Suprapubic skin (tissue), 4 donors: ENCODE data around the gene BCKDHB. TPM values are rescaled to one million over a fixed set of nuclear protein-coding genes. Genes with fewer than 3 reads are reported as not detected.

Source experiments
- DNase-seq, 2 donors: peaks; one replicate each; pipeline ENCODE4 v3.0.0-alpha.2; 2019; ENCODE audit warnings: low spot score in 2 of 2
- H3K27ac ChIP-seq: fragments of 200-600 bp; sonication (generic); one replicate; pipeline ENCODE4 v1.5.1; 2019
- H3K27me3 ChIP-seq: fragments of 200-600 bp; sonication (generic); one replicate; pipeline ENCODE4 v1.5.1; 2019
- H3K36me3 ChIP-seq: fragments of 200-600 bp; sonication (generic); one replicate; pipeline ENCODE4 v1.5.1; 2019
- H3K4me1 ChIP-seq: fragments of 200-600 bp; sonication (generic); one replicate; pipeline ENCODE4 v1.5.1; 2019
- H3K4me3 ChIP-seq: fragments of 200-600 bp; sonication (generic); one replicate; pipeline ENCODE4 v1.5.1; 2019; ENCODE audit warnings: mild to moderate bottlenecking
- H3K9me3 ChIP-seq: fragments of 200-600 bp; sonication (generic); one replicate; pipeline ENCODE4 v1.5.1; 2019
- EP300 ChIP-seq: sonication (generic); formaldehyde crosslinking; IDR thresholded peaks from one replicate; pipeline ENCODE4 v1.6.1; 2017; ENCODE audit warnings: antibody characterized with exemption
- POLR2A ChIP-seq, 2 donors: fragments of 450-650 bp; IDR thresholded peaks; one replicate each; pipeline ENCODE4 v1.6.1; 2017; ENCODE audit warnings: antibody characterized with exemption in 2 of 2, mild to moderate bottlenecking in 2 of 2, moderate library complexity in 2 of 2
- POLR2AphosphoS5 ChIP-seq, 3 donors: sonication (generic); formaldehyde crosslinking; IDR thresholded peaks; one replicate each; pipeline ENCODE4 v1.6.1; 2017; ENCODE audit warnings: antibody characterized with exemption in 3 of 3
- WGBS: methylation state at CpG from one replicate; pipeline ENCODE4 v1.1.5; 2018; 5-methylcytosine and 5-hydroxymethylcytosine counted together
- total RNA-seq, 4 donors: library from RNA; depleted of rRNA; stranded (reverse); fragments of >200 nt; gene quantifications; one replicate each; pipeline ENCODE4 v1.1.0, GENCODE V29; 2016
- TF ChIP-seq, protein P1 (sequence below), 2 donors: fragments of 200-600 bp in 1 of 2; fragments of 450-650 bp in 1 of 2; sonication (generic) in 1 of 2; IDR thresholded peaks; one replicate each; pipeline ENCODE4 v1.5.1; 2016 to 2019; ENCODE audit warnings: antibody characterized with exemption in 2 of 2, mild to moderate bottlenecking in 1 of 2, moderate library complexity in 1 of 2

The BCKDHB gene
- total RNA-seq, 4 donors from 2014 or later = 10.5 to 17.2 (median 14.1) TPM

DNA sequence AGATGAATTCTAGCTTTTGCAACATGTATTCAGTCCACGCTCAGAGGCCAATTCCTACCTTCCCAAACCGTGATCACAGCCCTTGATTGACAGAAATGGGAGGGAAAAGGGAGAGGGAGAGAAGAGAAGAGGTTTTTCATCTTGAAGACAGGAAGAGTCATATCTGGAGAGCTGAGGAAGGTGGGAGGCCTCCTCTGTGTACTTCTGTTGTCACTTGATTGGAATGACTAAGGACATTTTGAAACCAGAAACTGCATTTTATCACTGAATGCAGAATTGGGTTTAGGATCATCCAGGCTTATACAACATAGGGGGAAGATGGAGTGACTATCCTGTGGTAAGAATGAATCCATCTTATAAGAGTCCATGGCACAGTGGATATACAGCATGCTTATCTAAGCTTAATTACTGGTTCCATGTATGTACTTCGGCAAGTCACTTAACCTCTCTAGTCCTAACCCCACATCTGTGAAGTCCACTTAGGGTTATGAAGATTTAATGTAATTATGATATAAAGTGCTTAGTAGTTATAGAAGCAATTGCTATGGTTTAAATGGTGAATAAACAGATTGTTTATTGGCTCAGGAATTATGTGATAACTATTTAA, 144.0 kb downstream of the BCKDHB start:
- Histone ChIP-seq H3K27ac (no peak overlapping the region), H3K4me3 (no peak overlapping the region), H3K9me3 (no peaks in the 10 kb centered on the region), H3K27me3 (no peaks in the 10 kb centered on the region), H3K4me1 (no peaks in the 10 kb centered on the region), H3K36me3 (no peaks in the 10 kb centered on the region)
- 97% methylated on average over 3 of the region's 3 CpGs for WGBS
- TF ChIP-seq, protein P1, sequence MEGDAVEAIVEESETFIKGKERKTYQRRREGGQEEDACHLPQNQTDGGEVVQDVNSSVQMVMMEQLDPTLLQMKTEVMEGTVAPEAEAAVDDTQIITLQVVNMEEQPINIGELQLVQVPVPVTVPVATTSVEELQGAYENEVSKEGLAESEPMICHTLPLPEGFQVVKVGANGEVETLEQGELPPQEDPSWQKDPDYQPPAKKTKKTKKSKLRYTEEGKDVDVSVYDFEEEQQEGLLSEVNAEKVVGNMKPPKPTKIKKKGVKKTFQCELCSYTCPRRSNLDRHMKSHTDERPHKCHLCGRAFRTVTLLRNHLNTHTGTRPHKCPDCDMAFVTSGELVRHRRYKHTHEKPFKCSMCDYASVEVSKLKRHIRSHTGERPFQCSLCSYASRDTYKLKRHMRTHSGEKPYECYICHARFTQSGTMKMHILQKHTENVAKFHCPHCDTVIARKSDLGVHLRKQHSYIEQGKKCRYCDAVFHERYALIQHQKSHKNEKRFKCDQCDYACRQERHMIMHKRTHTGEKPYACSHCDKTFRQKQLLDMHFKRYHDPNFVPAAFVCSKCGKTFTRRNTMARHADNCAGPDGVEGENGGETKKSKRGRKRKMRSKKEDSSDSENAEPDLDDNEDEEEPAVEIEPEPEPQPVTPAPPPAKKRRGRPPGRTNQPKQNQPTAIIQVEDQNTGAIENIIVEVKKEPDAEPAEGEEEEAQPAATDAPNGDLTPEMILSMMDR (IDR thresholded peaks at IDR 0.05) = no peak
- TF ChIP-seq EP300 (no peak), POLR2A (IDR thresholded peaks at IDR 0.05) (no peak), POLR2AphosphoS5 (IDR thresholded peaks at IDR 0.05) (no peak)
- DNase-seq = no peak

DNA sequence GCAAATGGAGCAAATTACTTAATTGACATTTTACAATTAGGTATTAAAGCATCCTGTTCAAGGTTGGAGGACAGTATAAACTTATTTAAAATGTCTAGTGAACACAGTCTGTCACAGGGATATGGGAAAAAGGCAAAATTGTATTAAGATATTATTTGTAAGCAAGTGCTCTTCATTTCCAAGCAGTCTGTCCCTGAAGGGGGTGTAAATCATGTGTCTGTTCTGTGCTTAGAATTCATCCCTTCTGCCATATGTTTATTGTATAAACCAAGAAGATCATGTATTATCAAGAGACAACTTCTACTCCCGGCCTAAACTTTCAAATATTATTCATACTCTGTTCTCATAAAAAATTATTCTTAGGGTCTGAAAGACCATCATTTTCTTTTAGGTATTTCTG, 144.8 kb downstream of the BCKDHB start:
- Histone ChIP-seq H3K27me3 (no peaks in the 10 kb centered on the region), H3K27ac (no peak overlapping the region), H3K36me3 (no peaks in the 10 kb centered on the region), H3K4me3 (no peak overlapping the region), H3K4me1 (no peaks in the 10 kb centered on the region), H3K9me3 (no peaks in the 10 kb centered on the region)
- WGBS = 95% methylated on average over 1 of the region's 1 CpG
- no peak for DNase-seq
- TF ChIP-seq POLR2A (IDR thresholded peaks at IDR 0.05) (no peak), POLR2AphosphoS5 (IDR thresholded peaks at IDR 0.05) (no peak), EP300 (no peak)

DNA sequence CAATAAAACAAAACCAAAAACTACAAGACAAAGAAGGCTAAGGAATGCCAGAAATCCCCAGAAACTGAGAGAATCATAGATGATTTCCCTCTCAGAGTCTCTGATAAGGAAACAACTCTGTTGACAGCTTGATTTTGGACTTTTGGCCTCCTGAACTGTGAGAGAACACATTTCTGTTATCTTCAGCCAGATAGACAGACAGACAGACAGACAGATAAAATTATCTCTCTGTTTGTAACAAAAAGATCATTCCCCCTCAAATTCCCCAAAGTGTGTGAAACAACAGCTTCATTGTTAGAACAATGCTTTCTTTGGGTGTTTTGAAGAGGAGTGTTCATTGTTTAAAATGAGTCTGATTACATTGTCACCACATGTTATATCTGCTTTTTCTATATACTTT, 148.2 kb downstream of the BCKDHB start:
- Histone ChIP-seq H3K4me3 (no peak overlapping the region), H3K4me1 (no peaks in the 10 kb centered on the region), H3K27ac (no peak overlapping the region), H3K27me3 (no peaks in the 10 kb centered on the region), H3K36me3 (no peaks in the 10 kb centered on the region), H3K9me3 (no peaks in the 10 kb centered on the region)
- DNase-seq = no peak
- TF ChIP-seq, protein P1 (IDR thresholded peaks at IDR 0.05) = no peak
- TF ChIP-seq POLR2AphosphoS5 (IDR thresholded peaks at IDR 0.05) (no peak), EP300 (no peak), POLR2A (IDR thresholded peaks at IDR 0.05) (no peak)

DNA sequence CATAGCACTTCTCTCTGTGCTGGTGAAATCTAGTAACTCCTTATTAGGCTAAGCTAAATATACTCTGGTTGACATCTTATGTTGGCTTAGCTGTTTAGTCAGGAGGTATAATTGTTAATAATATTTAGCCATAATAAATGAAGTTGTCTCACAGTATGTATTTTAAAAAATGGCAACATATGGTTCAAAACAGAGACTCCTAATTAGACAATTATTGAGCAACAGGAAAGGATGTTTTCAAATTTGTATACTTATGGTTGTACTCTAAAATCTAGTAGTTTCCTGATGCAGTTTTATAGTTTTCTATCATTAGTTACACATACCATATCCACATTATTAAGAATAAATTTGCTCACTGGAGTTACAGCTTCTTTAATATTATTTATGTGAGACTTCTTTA, 150.2 kb downstream of the BCKDHB start:
- H3K9me3 ChIP-seq = no peaks in the 10 kb centered on the region
- H3K36me3 ChIP-seq = no peaks in the 10 kb centered on the region

DNA sequence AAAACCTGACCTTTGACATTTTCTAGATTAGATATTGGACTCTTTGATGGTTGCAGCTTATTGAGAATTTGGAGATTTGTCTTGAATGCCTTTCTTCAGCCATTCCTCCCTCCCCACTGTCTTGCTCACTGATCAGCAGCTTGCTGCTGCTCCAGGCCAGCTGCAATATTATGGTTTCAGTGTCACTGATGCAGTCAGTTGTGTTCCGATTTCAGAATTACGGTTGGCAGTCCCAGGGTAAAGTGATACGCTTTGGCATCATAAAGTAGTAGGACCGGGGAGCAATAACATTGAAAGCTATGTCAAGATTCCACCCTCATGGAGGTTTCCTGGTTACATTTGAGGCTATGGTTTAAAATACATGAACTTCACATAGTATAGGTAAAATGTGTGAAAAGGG, 152.6 kb downstream of the BCKDHB start:
- Histone ChIP-seq H3K27me3 (no peaks in the 10 kb centered on the region), H3K36me3 (no peaks in the 10 kb centered on the region), H3K27ac (no peak overlapping the region), H3K9me3 (no peaks in the 10 kb centered on the region), H3K4me3 (no peak overlapping the region), H3K4me1 (no peaks in the 10 kb centered on the region)
- WGBS = 99% methylated on average over 4 of the region's 4 CpGs
- DNase-seq = no peak
- no peak for TF ChIP-seq EP300

More for the DNA sequence above, 150.2 kb downstream of the BCKDHB start:
- no peaks in the 10 kb centered on the region for H3K27me3 ChIP-seq
- TF ChIP-seq POLR2AphosphoS5 (IDR thresholded peaks at IDR 0.05) = no peak
- no peak for TF ChIP-seq EP300
- TF ChIP-seq POLR2A (IDR thresholded peaks at IDR 0.05) = no peak
- TF ChIP-seq, protein P1 (IDR thresholded peaks at IDR 0.05) = no peak
- no peak overlapping the region for H3K4me3 ChIP-seq
- H3K4me1 ChIP-seq = no peaks in the 10 kb centered on the region
- no peak overlapping the region for H3K27ac ChIP-seq
- DNase-seq = no peak

DNA sequence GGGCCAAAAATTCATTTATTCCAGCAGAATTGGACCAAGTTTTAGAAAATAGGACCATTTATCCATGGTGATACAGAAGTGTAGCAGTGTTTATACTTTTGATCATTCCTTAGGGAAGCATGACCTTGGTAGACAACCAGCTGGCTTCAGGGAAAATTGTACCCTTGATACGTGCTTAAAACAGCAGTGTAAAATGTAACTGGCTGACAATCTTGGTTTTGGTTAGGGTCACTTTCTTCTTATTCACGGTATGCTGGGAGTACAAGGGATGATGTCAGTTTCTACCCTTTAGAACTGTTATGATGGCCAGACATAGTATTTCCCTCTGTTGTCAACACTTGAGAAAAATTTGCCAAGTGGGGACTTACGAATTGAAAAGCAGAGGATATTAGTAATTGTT, 157.1 kb downstream of the BCKDHB start:
- no peak overlapping the region for H3K27ac ChIP-seq
- no peaks in the 10 kb centered on the region for H3K36me3 ChIP-seq
- 73% methylated on average over 3 of the region's 3 CpGs for WGBS
- no peaks in the 10 kb centered on the region for H3K4me1 ChIP-seq
- H3K9me3 ChIP-seq = no peaks in the 10 kb centered on the region
- TF ChIP-seq EP300 = no peak
- TF ChIP-seq, protein P1 (IDR thresholded peaks at IDR 0.05) = no peak
- TF ChIP-seq POLR2A (IDR thresholded peaks at IDR 0.05) = no peak
- TF ChIP-seq POLR2AphosphoS5 (IDR thresholded peaks at IDR 0.05) = no peak
- H3K27me3 ChIP-seq = no peaks in the 10 kb centered on the region
- no peak overlapping the region for H3K4me3 ChIP-seq
- DNase-seq = no peak
